ENCODE results near the gene PPP2R2C.

The PPP2R2C gene

GRCh38 chr4:6493658-6494304, 21.4 kb upstream of the PPP2R2C start:
- no peak for DNase-seq

- no peak for DNase-seq
These were observed 20.6 kb upstream of the PPP2R2C start for GRCh38 chr4:6492861-6493657.

- no peak for DNase-seq
These were observed 19.7 kb upstream of the PPP2R2C start for GRCh38 chr4:6492027-6492590.

- no peak for DNase-seq
These were observed 18.8 kb upstream of the PPP2R2C start for GRCh38 chr4:6491235-6491634.

- no peak for DNase-seq
These were observed 17.5 kb upstream of the PPP2R2C start for GRCh38 chr4:6489927-6490326.

GRCh38 chr4:6487466-6487865, 15.1 kb upstream of the PPP2R2C start:
- no peak for DNase-seq

- no peak for DNase-seq
These were observed 8.2 kb upstream of the PPP2R2C start for GRCh38 chr4:6480534-6481088.

- no peak for DNase-seq
These were observed 6.3 kb upstream of the PPP2R2C start for GRCh38 chr4:6478546-6479220.

GRCh38 chr4:6476893-6477292, 4.5 kb upstream of the PPP2R2C start:
- DNase-seq: no peak

- DNase-seq: no peak
These were observed 3.1 kb upstream of the PPP2R2C start for GRCh38 chr4:6475492-6476020.

GRCh38 chr4:6474705-6475457, 2.5 kb upstream of the PPP2R2C start:
- DNase-seq: no peak

- no peak for DNase-seq
These were observed 1.7 kb upstream of the PPP2R2C start for GRCh38 chr4:6474053-6474568.

- DNase-seq: no peak
These were observed 1.0 kb upstream of the PPP2R2C start for GRCh38 chr4:6473264-6474052.

- no peak for DNase-seq
These were observed 417 bp downstream of the PPP2R2C start for GRCh38 chr4:6472008-6472386.

GRCh38 chr4:6471307-6472007, 957 bp downstream of the PPP2R2C start:
- DNase-seq: no peak

- DNase-seq: no peak
These were observed 1.7 kb downstream of the PPP2R2C start for GRCh38 chr4:6470502-6471306.

GRCh38 chr4:6469898-6470501, 2.4 kb downstream of the PPP2R2C start:
- DNase-seq: no peak

- DNase-seq: no peak
These were observed 3.3 kb downstream of the PPP2R2C start for GRCh38 chr4:6469144-6469543.

GRCh38 chr4:6468376-6468775, 4.0 kb downstream of the PPP2R2C start:
- DNase-seq: no peak
